ENCODE data around the gene NIN. TPM values are rescaled to one million over a fixed set of nuclear protein-coding genes. Genes with fewer than 3 reads are reported as not detected.

The NIN gene
- total RNA-seq, 1 experiment from 2014 or later, result 37.1 TPM

GRCh38 chr14:50768680-50769079, 62.3 kb downstream of the NIN start:
- intact Hi-C loops (cut with micrococcal nuclease; ENCODE audit: unreplicated experiment), result no loop called here
- Histone ChIP-seq H3K36me3 (ENCODE audit: control insufficient read depth, insufficient read depth, low read length) (peaks cover 5% of the 10 kb centered on the region; the same call in 1 of the 2 replicates), H3K27me3 (ENCODE audit: control insufficient read depth, insufficient read depth, low read length) (no peaks in the 10 kb centered on the region), H3K4me3 (ENCODE audit: low read depth in 2 of 2, low read length in 2 of 2) (no peak overlapping the region), H3K9me3 (ENCODE audit: control insufficient read depth, insufficient read depth, low read depth, low read length) (no peaks in the 10 kb centered on the region), H3K4me1 (ENCODE audit: control insufficient read depth, insufficient read depth, low read length) (no peaks in the 10 kb centered on the region), H3K27ac (ENCODE audit: low read length) (no peak overlapping the region)
- ATAC-seq, result no peak
- DNase-seq (ENCODE audit: low read depth, low spot score), result no peak
- no TSS peak for BruUV-seq (replicated peaks)
- ChIA-PET CTCF (no interaction called here), POLR2A (no interaction called here)
- in situ Hi-C loops (cut with HindIII; ENCODE audit: low pct_unique_long_range_greater_than_20kb, low sequenced_read_pairs), result no loop called here
- TF ChIP-seq TCF7L2 (IDR thresholded peaks at IDR 0.05; ENCODE audit: low read depth, low read length) (no peak), SIN3A (IDR thresholded peaks at IDR 0.05; ENCODE audit: borderline replicate concordance, insufficient read depth, low read depth, low read length) (no peak), REST (IDR thresholded peaks at IDR 0.05; ENCODE audit: insufficient read depth in 1 of 2, low read depth in 2 of 2, low read length in 1 of 2) (no peak), CTCF (IDR thresholded peaks at IDR 0.05) (no peak), POLR2AphosphoS5 (IDR thresholded peaks at IDR 0.05; ENCODE audit: low read depth, low read length) (no peak)

DNA sequence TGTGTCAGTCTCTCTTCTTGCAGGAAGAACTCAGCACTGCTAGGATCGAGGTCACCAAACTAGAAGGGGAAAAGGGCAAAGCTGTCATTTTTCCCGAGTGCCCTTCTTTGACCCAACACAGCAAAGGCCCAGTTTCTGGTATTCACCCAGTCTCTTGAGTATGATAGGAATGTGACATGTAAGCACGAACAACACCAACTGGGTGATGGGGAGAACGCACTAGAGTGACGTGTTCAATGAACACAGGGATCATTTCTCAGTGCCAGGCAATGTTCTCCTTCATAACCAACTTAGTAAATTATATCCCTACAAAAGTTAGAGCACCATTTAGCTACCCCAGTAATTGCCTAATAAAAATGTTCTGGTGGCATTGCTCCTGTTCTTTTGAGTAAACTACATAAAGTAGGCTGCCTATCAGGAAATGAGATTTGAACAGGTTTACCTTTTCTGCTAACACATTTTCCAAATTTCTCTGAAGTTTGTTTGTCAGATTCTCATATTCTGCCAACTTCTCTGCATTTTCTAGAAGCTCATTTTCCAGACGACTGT, 64.5 kb downstream of the NIN start:
- no peak for ATAC-seq
- H3K9me3 ChIP-seq (ENCODE audit: control insufficient read depth, insufficient read depth, low read depth, low read length), result no peaks in the 10 kb centered on the region
- H3K36me3 ChIP-seq (ENCODE audit: control insufficient read depth, insufficient read depth, low read length), result peaks cover 7% of the 10 kb centered on the region; the same call in 1 of the 2 replicates
- in situ Hi-C loops (cut with HindIII; ENCODE audit: low pct_unique_long_range_greater_than_20kb, low sequenced_read_pairs), result no loop called here
- POLR2A ChIA-PET, result no interaction called here
- no peaks in the 10 kb centered on the region for H3K27me3 ChIP-seq (ENCODE audit: control insufficient read depth, insufficient read depth, low read length)
- H3K27ac ChIP-seq (ENCODE audit: low read length), result no peak overlapping the region
- no TSS peak for BruUV-seq (replicated peaks)
- TF ChIP-seq CTCF (IDR thresholded peaks at IDR 0.05) (no peak), REST (IDR thresholded peaks at IDR 0.05; ENCODE audit: insufficient read depth in 1 of 2, low read depth in 2 of 2, low read length in 1 of 2) (no peak), SIN3A (IDR thresholded peaks at IDR 0.05; ENCODE audit: borderline replicate concordance, insufficient read depth, low read depth, low read length) (no peak), POLR2AphosphoS5 (IDR thresholded peaks at IDR 0.05; ENCODE audit: low read depth, low read length) (no peak), TCF7L2 (IDR thresholded peaks at IDR 0.05; ENCODE audit: low read depth, low read length) (no peak)
- intact Hi-C loops (cut with micrococcal nuclease; ENCODE audit: unreplicated experiment), result no loop called here
- no peaks in the 10 kb centered on the region for H3K4me1 ChIP-seq (ENCODE audit: control insufficient read depth, insufficient read depth, low read length)
- no peak overlapping the region for H3K4me3 ChIP-seq (ENCODE audit: low read depth in 2 of 2, low read length in 2 of 2)
- no peak for DNase-seq (ENCODE audit: low read depth, low spot score)
- CTCF ChIA-PET, result no interaction called here
